K562 (cell line): ENCODE measurements around the gene TRIM25. TPM values are rescaled to one million over a fixed set of nuclear protein-coding genes. Genes with fewer than 3 reads are reported as not detected.

ENCODE experiments used
- CBX1 ChIP-seq: sonication (generic); IDR thresholded peaks from 2 replicates; pipeline ENCODE4 v1.6.1; 2016; ENCODE audit warnings: antibody characterized with exemption, low read depth, mild to moderate bottlenecking
- CC2D1A ChIP-seq: fragments of 450-650 bp; IDR thresholded peaks from 2 replicates; pipeline ENCODE4 v1.6.1; 2017; ENCODE audit warnings: mild to moderate bottlenecking
- ETV5 ChIP-seq: sonication (generic); formaldehyde crosslinking; IDR thresholded peaks from 2 replicates; pipeline ENCODE4 v1.4.0; 2020; ENCODE audit warnings: low read depth, mild to moderate bottlenecking, missing genetic modification reagents
- HDAC3 ChIP-seq: fragments of 450-650 bp; IDR thresholded peaks from 2 replicates; pipeline ENCODE4 v1.6.1; 2018; ENCODE audit warnings: borderline replicate concordance, mild to moderate bottlenecking, moderate library complexity; ENCODE audit not compliant: partially characterized antibody
- HMG20A ChIP-seq: fragments of 450-650 bp; formaldehyde crosslinking; conservative IDR thresholded peaks from 2 replicates; pipeline ENCODE4 v1.4.0; 2020; ENCODE audit warnings: mild to moderate bottlenecking, mixed read lengths
- HNRNPUL1 ChIP-seq: fragments of 200-400 bp; formaldehyde crosslinking; IDR thresholded peaks from 2 replicates; pipeline ENCODE4 v1.6.1; 2017; ENCODE audit warnings: low read length
- MYNN ChIP-seq, 2 experiments: sonication (generic); formaldehyde crosslinking in 1 of 2; IDR thresholded peaks; 2 replicates each; pipeline versions ENCODE4 v1.5.0 to v1.6.1; 2016 to 2020; ENCODE audit warnings: antibody characterized with exemption in 1 of 2, missing genetic modification reagents in 1 of 2
- NCOA2 ChIP-seq, 2 experiments: fragments of 450-650 bp; IDR thresholded peaks; 2 replicates each; pipeline ENCODE4 v1.6.1; 2018; ENCODE audit warnings: mild to moderate bottlenecking in 2 of 2, moderate library complexity in 1 of 2; ENCODE audit not compliant: partially characterized antibody in 2 of 2
- NR2F6 ChIP-seq: fragments of 450-650 bp; formaldehyde crosslinking; IDR thresholded peaks from 2 replicates; pipeline ENCODE4 v1.4.0; 2020; ENCODE audit warnings: mild to moderate bottlenecking
- PTRF ChIP-seq: fragments of 450-650 bp; IDR thresholded peaks from 2 replicates; pipeline ENCODE4 v1.6.1; 2016; ENCODE audit warnings: mild to moderate bottlenecking, missing genetic modification characterization, missing compliant biosample characterization
- PURB ChIP-seq: sonication (generic); formaldehyde crosslinking; IDR thresholded peaks from 2 replicates; pipeline ENCODE4 v1.9.0; 2021; ENCODE audit warnings: low read depth, mild to moderate bottlenecking, missing genetic modification reagents
- RBM15 ChIP-seq: fragments of 200-400 bp; formaldehyde crosslinking; IDR thresholded peaks from 2 replicates; pipeline ENCODE4 v1.6.1; 2018; ENCODE audit warnings: mild to moderate bottlenecking, low read length, moderate library complexity; ENCODE audit not compliant: insufficient read depth
- RFX1 ChIP-seq: fragments of 450-650 bp; IDR thresholded peaks from 2 replicates; pipeline ENCODE4 v1.6.1; 2016; ENCODE audit warnings: mild to moderate bottlenecking, moderate library complexity
- ZKSCAN1 ChIP-seq: fragments of 150-350 bp; IDR thresholded peaks from 2 replicates; pipeline ENCODE4 v1.6.1; 2016; ENCODE audit warnings: low read depth, low read length
- ZKSCAN8 ChIP-seq: fragments of 200-800 bp; sonication (Bioruptor generic); IDR thresholded peaks from 2 replicates; pipeline ENCODE4 v1.6.1; 2016; ENCODE audit warnings: missing genetic modification characterization, missing compliant biosample characterization
- ZNF282 ChIP-seq: sonication (generic); formaldehyde crosslinking; IDR thresholded peaks from 2 replicates; pipeline ENCODE4 v1.8.1; 2023; ENCODE audit warnings: missing genetic modification reagents
- polyA plus RNA-seq, 8 experiments: library from polyadenylated mRNA; depleted of rRNA in 4 of 8; stranded (reverse) in 5 of 8; unstranded in 3 of 8; fragments of >200 nt; fragmentation: Nextera tagmentation in 2 of 8; fragmentation: Illumina TruSeq in 1 of 8; extraction: Ambion mirVana in 2 of 8; extraction: Trizol in 1 of 8; gene quantifications; 2 replicates each; pipeline versions ENCODE4 v1.2.1 to v1.2.3, GENCODE V29; 2011 to 2014; ENCODE audit warnings: inconsistent platforms in 1 of 8, missing spikeins in 1 of 8
- total RNA-seq, 7 experiments: library from RNA; depleted of rRNA in 6 of 7; stranded (reverse); fragments of >200 nt in 6 of 7; fragmentation: Illumina TruSeq in 2 of 7; extraction: Trizol in 2 of 7; gene quantifications; 2 replicates each; pipeline versions ENCODE4 v1.2.1 to v1.2.3, GENCODE V29; 2011 to 2021; ENCODE audit warnings: low replicate concordance in 1 of 7
- TF ChIP-seq, protein P1 (sequence below): sonication (generic); formaldehyde crosslinking; IDR thresholded peaks from 2 replicates; pipeline ENCODE4 v1.8.1; 2022; ENCODE audit warnings: missing genetic modification reagents
- TF ChIP-seq, protein P2 (sequence below): IDR thresholded peaks from 2 replicates; pipeline ENCODE4 v1.6.1; 2012; ENCODE audit warnings: low read depth, low read length, improper control_type of control experiment, borderline replicate concordance
- TF ChIP-seq, protein P3 (sequence below): fragments of 450-650 bp; formaldehyde crosslinking; IDR thresholded peaks from 2 replicates; pipeline ENCODE4 v1.4.0; 2022; ENCODE audit warnings: missing genetic modification characterization
- TF ChIP-seq, protein P4 (sequence below): sonication (generic); formaldehyde crosslinking; IDR thresholded peaks from 2 replicates; pipeline ENCODE4 v1.4.0; 2020; ENCODE audit warnings: mild to moderate bottlenecking, missing genetic modification reagents
- TF ChIP-seq, protein P5 (sequence below): fragments of 450-650 bp; conservative IDR thresholded peaks from 2 replicates; pipeline ENCODE4 v1.6.1; 2016; ENCODE audit warnings: missing genetic modification characterization, low read depth, mild to moderate bottlenecking, missing compliant biosample characterization, moderate library complexity

The TRIM25 gene
- total and polyA plus RNA-seq, 9 of the 15 experiments (the other 6 are each of a cell fraction or from before 2014, with no cell fraction given): 5.9 to 49.5 (median 24.5) TPM

DNA sequence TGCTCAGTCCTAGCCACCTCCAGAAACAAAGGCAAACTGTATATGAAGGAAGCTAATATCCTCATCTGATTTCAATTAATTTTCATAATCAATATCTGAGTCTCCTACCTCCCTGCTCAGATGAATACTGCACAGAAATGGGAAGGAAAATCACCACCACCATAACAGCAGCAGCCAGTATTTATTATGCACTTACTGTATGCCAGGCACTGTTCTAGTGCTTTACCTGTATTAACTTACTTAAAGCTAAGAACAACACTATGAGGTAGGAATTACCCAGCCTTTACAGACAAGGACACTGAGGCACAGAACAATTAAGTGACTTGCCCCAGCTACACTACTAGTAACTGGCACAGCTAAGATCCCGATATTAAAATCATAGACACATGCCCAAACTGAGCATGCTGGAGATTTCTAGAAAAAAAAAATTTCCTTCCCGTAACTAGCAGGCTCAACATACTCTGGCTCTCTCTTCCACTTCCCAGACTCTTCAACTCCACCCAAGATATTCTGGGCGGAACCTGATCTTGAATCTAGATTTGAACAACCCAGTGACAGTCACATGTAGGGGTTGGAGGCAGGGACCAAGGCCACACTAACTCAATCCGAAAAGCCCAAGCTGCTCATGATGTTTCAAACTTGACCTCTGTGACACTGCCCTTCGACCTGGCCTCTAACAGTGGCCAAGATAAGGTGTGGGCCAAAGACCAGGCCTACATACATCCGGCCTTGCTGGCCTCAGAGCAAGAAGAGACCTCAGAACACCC lies 3.9 kb downstream of the TRIM25 start (continued):
- 0 out of 2 replicates have a peak, but pooled peaks have one; percentile 63 for TF ChIP-seq MYNN (IDR thresholded peaks at IDR 0.05)
- TF ChIP-seq MYNN (CRISPR knock-in tag; IDR thresholded peaks at IDR 0.05): no peak
- TF ChIP-seq, protein P1, sequence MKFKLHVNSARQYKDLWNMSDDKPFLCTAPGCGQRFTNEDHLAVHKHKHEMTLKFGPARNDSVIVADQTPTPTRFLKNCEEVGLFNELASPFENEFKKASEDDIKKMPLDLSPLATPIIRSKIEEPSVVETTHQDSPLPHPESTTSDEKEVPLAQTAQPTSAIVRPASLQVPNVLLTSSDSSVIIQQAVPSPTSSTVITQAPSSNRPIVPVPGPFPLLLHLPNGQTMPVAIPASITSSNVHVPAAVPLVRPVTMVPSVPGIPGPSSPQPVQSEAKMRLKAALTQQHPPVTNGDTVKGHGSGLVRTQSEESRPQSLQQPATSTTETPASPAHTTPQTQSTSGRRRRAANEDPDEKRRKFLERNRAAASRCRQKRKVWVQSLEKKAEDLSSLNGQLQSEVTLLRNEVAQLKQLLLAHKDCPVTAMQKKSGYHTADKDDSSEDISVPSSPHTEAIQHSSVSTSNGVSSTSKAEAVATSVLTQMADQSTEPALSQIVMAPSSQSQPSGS (CRISPR knock-in tag): no peak
- TF ChIP-seq, protein P2, sequence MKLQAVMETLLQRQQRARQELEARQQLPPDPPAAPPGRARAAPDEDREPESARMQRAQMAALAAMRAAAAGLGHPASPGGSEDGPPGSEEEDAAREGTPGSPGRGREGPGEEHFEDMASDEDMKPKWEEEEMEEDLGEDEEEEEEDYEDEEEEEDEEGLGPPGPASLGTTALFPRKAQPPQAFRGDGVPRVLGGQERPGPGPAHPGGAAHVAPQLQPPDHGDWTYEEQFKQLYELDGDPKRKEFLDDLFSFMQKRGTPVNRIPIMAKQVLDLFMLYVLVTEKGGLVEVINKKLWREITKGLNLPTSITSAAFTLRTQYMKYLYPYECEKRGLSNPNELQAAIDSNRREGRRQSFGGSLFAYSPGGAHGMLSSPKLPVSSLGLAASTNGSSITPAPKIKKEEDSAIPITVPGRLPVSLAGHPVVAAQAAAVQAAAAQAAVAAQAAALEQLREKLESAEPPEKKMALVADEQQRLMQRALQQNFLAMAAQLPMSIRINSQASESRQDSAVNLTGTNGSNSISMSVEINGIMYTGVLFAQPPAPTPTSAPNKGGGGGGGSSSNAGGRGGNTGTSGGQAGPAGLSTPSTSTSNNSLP: no peak
- TF ChIP-seq PTRF (tag): no peak
- TF ChIP-seq, protein P3, sequence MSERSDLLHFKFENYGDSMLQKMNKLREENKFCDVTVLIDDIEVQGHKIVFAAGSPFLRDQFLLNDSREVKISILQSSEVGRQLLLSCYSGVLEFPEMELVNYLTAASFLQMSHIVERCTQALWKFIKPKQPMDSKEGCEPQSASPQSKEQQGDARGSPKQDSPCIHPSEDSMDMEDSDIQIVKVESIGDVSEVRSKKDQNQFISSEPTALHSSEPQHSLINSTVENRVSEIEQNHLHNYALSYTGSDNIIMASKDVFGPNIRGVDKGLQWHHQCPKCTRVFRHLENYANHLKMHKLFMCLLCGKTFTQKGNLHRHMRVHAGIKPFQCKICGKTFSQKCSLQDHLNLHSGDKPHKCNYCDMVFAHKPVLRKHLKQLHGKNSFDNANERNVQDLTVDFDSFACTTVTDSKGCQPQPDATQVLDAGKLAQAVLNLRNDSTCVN: no peak
- no peak for TF ChIP-seq HDAC3
- peak; percentile 92 for TF ChIP-seq ETV5 (CRISPR knock-in tag)
- TF ChIP-seq RBM15: no peak
- TF ChIP-seq, protein P4, sequence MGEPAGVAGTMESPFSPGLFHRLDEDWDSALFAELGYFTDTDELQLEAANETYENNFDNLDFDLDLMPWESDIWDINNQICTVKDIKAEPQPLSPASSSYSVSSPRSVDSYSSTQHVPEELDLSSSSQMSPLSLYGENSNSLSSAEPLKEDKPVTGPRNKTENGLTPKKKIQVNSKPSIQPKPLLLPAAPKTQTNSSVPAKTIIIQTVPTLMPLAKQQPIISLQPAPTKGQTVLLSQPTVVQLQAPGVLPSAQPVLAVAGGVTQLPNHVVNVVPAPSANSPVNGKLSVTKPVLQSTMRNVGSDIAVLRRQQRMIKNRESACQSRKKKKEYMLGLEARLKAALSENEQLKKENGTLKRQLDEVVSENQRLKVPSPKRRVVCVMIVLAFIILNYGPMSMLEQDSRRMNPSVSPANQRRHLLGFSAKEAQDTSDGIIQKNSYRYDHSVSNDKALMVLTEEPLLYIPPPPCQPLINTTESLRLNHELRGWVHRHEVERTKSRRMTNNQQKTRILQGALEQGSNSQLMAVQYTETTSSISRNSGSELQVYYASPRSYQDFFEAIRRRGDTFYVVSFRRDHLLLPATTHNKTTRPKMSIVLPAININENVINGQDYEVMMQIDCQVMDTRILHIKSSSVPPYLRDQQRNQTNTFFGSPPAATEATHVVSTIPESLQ (CRISPR knock-in tag): 0 out of 2 replicates have a peak, but pooled peaks have one; percentile 53
- no peak for TF ChIP-seq ZNF282 (CRISPR knock-in tag)
- TF ChIP-seq PURB: no peak
- no peak for TF ChIP-seq HMG20A (CRISPR knock-in tag)
- no peak for TF ChIP-seq HNRNPUL1
- TF ChIP-seq RFX1: no peak
- no peak for TF ChIP-seq NCOA2 (IDR thresholded peaks at IDR 0.05; ENCODE audit: partially characterized antibody in 2 of 2)
- TF ChIP-seq NR2F6: peak; percentile 87; the same call in 1 of the 2 replicates
- no peak for TF ChIP-seq CBX1
- TF ChIP-seq, protein P5, sequence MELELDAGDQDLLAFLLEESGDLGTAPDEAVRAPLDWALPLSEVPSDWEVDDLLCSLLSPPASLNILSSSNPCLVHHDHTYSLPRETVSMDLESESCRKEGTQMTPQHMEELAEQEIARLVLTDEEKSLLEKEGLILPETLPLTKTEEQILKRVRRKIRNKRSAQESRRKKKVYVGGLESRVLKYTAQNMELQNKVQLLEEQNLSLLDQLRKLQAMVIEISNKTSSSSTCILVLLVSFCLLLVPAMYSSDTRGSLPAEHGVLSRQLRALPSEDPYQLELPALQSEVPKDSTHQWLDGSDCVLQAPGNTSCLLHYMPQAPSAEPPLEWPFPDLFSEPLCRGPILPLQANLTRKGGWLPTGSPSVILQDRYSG (tag): no peak
- peak; percentile 62; the same call in 1 of the 2 replicates for TF ChIP-seq CC2D1A
- no peak for TF ChIP-seq ZKSCAN1
- peak; percentile 93 for TF ChIP-seq ZKSCAN8
